Esophagus muscularis mucosa (tissue), 4 donors: ENCODE measurements around the gene CDK19. TPM values are rescaled to one million over a fixed set of nuclear protein-coding genes. Genes with fewer than 3 reads are reported as not detected.

Source experiments
- DNase-seq: peaks from one replicate; pipeline ENCODE4 v3.0.0-alpha.2; 2017; ENCODE audit errors: extremely low spot score
- H3K27ac ChIP-seq, 4 donors: fragments of 200-600 bp; sonication (generic); replicated peaks in 1 of 4; 1 replicate in 3 of 4; 2 replicates in 1 of 4; pipeline ENCODE4 v1.5.1; 2016 to 2019; ENCODE audit warnings: mild to moderate bottlenecking in 1 of 4
- H3K27me3 ChIP-seq, 4 donors: fragments of 200-600 bp; sonication (generic); one replicate each; pipeline versions ENCODE4 v1.5.1 to v1.6.0; 2016 to 2019
- H3K36me3 ChIP-seq, 4 donors: fragments of 200-600 bp; sonication (generic); one replicate each; pipeline ENCODE4 v1.5.1; 2016 to 2019
- H3K4me1 ChIP-seq, 4 donors: fragments of 200-600 bp; sonication (generic); one replicate each; pipeline ENCODE4 v1.5.1; 2016 to 2019
- H3K4me3 ChIP-seq, 4 donors: fragments of 200-600 bp; sonication (generic); 1 replicate in 2 of 4; 2 replicates in 2 of 4; pipeline ENCODE4 v1.5.1; 2016 to 2019; ENCODE audit warnings: mild to moderate bottlenecking in 4 of 4, moderate library complexity in 1 of 4
- H3K9me3 ChIP-seq, 4 donors: fragments of 200-600 bp; sonication (generic); 1 replicate in 3 of 4; 2 replicates in 1 of 4; pipeline ENCODE4 v1.5.1; 2016 to 2019
- CTCF ChIP-seq, 3 experiments: fragments of 200-600 bp in 2 of 3; fragments of 450-650 bp in 1 of 3; sonication (generic) in 2 of 3; IDR thresholded peaks; one replicate each; pipeline ENCODE4 v1.5.1; 2017 to 2019; ENCODE audit warnings: antibody characterized with exemption in 3 of 3, mild to moderate bottlenecking in 2 of 3, moderate library complexity in 1 of 3
- EP300 ChIP-seq: sonication (generic); formaldehyde crosslinking; IDR thresholded peaks from one replicate; pipeline ENCODE4 v1.6.1; 2017; ENCODE audit warnings: antibody characterized with exemption
- POLR2A ChIP-seq: fragments of 450-650 bp; IDR thresholded peaks from one replicate; pipeline ENCODE4 v1.6.1; 2017; ENCODE audit warnings: antibody characterized with exemption, moderate library complexity, mild to moderate bottlenecking, low read depth
- POLR2AphosphoS5 ChIP-seq, 2 donors: sonication (generic); formaldehyde crosslinking; IDR thresholded peaks; one replicate each; pipeline ENCODE4 v1.6.1; 2017; ENCODE audit warnings: antibody characterized with exemption in 2 of 2
- WGBS: methylation state at CpG from one replicate; pipeline ENCODE4 v1.1.5; 2018; 5-methylcytosine and 5-hydroxymethylcytosine counted together
- intact Hi-C: fragments of 100-400 bp; cut with DNase I; formaldehyde crosslinking; loops from one replicate; pipeline ENCODE4 v1.15.1; 2023
- total RNA-seq, 4 donors: library from RNA; depleted of rRNA; stranded (reverse); fragments of >200 nt; gene quantifications; one replicate each; pipeline versions ENCODE4 v1.1.0 to v1.2.1, GENCODE V29; 2016

CDK19 gene
- total RNA-seq, 4 donors from 2014 or later = 12.0 to 15.0 (median 13.6) TPM

GRCh38 chr6:110617057-110617456, 198.2 kb downstream of the CDK19 start:
- H3K9me3 ChIP-seq = no peaks in the 10 kb centered on the region
- H3K4me1 ChIP-seq = peaks cover 0 to 18% (median 3%) of the 10 kb centered on the region in 4 donors
- no peak overlapping the region for H3K27ac ChIP-seq
- DNase-seq = no peak
- no peak for TF ChIP-seq POLR2A
- TF ChIP-seq CTCF (IDR thresholded peaks at IDR 0.05) = no peak
- TF ChIP-seq EP300 = no peak
- no peak for TF ChIP-seq POLR2AphosphoS5 (IDR thresholded peaks at IDR 0.05)
- no peaks in the 10 kb centered on the region for H3K27me3 ChIP-seq
- intact Hi-C loops = no loop called here
- WGBS = 78% methylated on average over 1 of the region's 1 CpG
- no peak overlapping the region for H3K4me3 ChIP-seq
- peaks cover 0 to 44% (median 27%) of the 10 kb centered on the region in 4 donors for H3K36me3 ChIP-seq

- peaks cover 0 to 37% (median 14%) of the 10 kb centered on the region in 4 donors for H3K36me3 ChIP-seq
- no peak for TF ChIP-seq POLR2AphosphoS5 (IDR thresholded peaks at IDR 0.05)
- TF ChIP-seq POLR2A = no peak
- no peak for TF ChIP-seq EP300
- TF ChIP-seq CTCF (IDR thresholded peaks at IDR 0.05) = no peak
- no peak for DNase-seq
- H3K27ac ChIP-seq = no peak overlapping the region
- 60% methylated on average over 1 of the region's 1 CpG for WGBS
- peaks cover 0 to 18% (median 3%) of the 10 kb centered on the region in 4 donors for H3K4me1 ChIP-seq
- no peak overlapping the region for H3K4me3 ChIP-seq
- no peaks in the 10 kb centered on the region for H3K9me3 ChIP-seq
- H3K27me3 ChIP-seq = no peaks in the 10 kb centered on the region
- intact Hi-C loops = no loop called here
Measured at GRCh38 chr6:110615722-110616121, 199.5 kb downstream of the CDK19 start.

- Histone ChIP-seq H3K4me1 (peaks cover under 1 to 19% (median 4%) of the 10 kb centered on the region in 4 donors), H3K9me3 (no peaks in the 10 kb centered on the region), H3K27ac (no peak overlapping the region), H3K27me3 (no peaks in the 10 kb centered on the region), H3K4me3 (no peak overlapping the region), H3K36me3 (peaks cover 0 to 35% (median 13%) of the 10 kb centered on the region in 4 donors)
- DNase-seq = no peak
- 76% methylated on average over 5 of the region's 5 CpGs for WGBS
- TF ChIP-seq POLR2AphosphoS5 (IDR thresholded peaks at IDR 0.05) (no peak), EP300 (no peak), POLR2A (no peak), CTCF (IDR thresholded peaks at IDR 0.05) (no peak)
- intact Hi-C loops = no loop called here
Measured at GRCh38 chr6:110614586-110614985, 200.7 kb downstream of the CDK19 start.

GRCh38 chr6:110614106-110614505, 201.2 kb downstream of the CDK19 start:
- H3K27ac ChIP-seq = no peak overlapping the region
- H3K4me1 ChIP-seq = peaks cover 5 to 20% (median 6%) of the 10 kb centered on the region in 4 donors
- WGBS = 96% methylated on average over 1 of the region's 1 CpG
- H3K36me3 ChIP-seq = peaks cover 0 to 35% (median 13%) of the 10 kb centered on the region in 4 donors
- no peak overlapping the region for H3K4me3 ChIP-seq
- no peaks in the 10 kb centered on the region for H3K27me3 ChIP-seq
- no peak for DNase-seq
- no peaks in the 10 kb centered on the region for H3K9me3 ChIP-seq
- TF ChIP-seq CTCF (IDR thresholded peaks at IDR 0.05) = no peak
- no peak for TF ChIP-seq POLR2AphosphoS5 (IDR thresholded peaks at IDR 0.05)
- no peak for TF ChIP-seq POLR2A
- TF ChIP-seq EP300 = no peak
- intact Hi-C loops = no loop called here

GRCh38 chr6:110613356-110613755, 201.9 kb downstream of the CDK19 start:
- TF ChIP-seq POLR2A = no peak
- TF ChIP-seq EP300 = no peak
- TF ChIP-seq CTCF (IDR thresholded peaks at IDR 0.05) = no peak
- TF ChIP-seq POLR2AphosphoS5 (IDR thresholded peaks at IDR 0.05) = no peak
- no peak for DNase-seq
- H3K36me3 ChIP-seq = peaks cover 0 to 35% (median 13%) of the 10 kb centered on the region in 4 donors
- H3K9me3 ChIP-seq = no peaks in the 10 kb centered on the region
- 84% methylated on average over 6 of the region's 6 CpGs for WGBS
- H3K4me1 ChIP-seq = peaks cover 0 to 15% (median 13%) of the 10 kb centered on the region in 4 donors
- no peak overlapping the region for H3K4me3 ChIP-seq
- no peak overlapping the region for H3K27ac ChIP-seq
- H3K27me3 ChIP-seq = no peaks in the 10 kb centered on the region
- intact Hi-C loops = no loop called here
